SU-DHL-6 (cell line): ENCODE results near the gene HAVCR1.

Source experiments
- CTCF ChIP-seq: fragments of 200-600 bp; sonication (generic); IDR thresholded peaks from one replicate; pipeline ENCODE4 v1.5.1; 2017; ENCODE audit warnings: antibody characterized with exemption, mild to moderate bottlenecking, low read length, moderate library complexity; ENCODE audit not compliant: insufficient read depth, poor library complexity, severe bottlenecking
- EZH2phosphoT487 ChIP-seq: fragments of 200-600 bp; sonication (generic), shearing (Covaris generic); conservative IDR thresholded peaks from 2 replicates; pipeline ENCODE4 v1.6.1; 2018; ENCODE audit warnings: mild to moderate bottlenecking, antibody characterized with exemption, low read length, moderate library complexity, mixed read lengths

- no peak for TF ChIP-seq CTCF
- no peak for TF ChIP-seq EZH2phosphoT487
These were observed 67.2 kb downstream of the HAVCR1 start for GRCh38 chr5:156991714-156992113.
